ENCODE measurements around the gene ZNF223.
A peak's percentile ranks its signal among the peaks of the same experiment; 100 is the strongest.

Gene ZNF223

GRCh38 chr19:44051650-44052402, at the start of gene ZNF223:
TSS of gene ZNF223 (plus strand) at chr19:44052036. CDS start at chr19:44055177, 3,141 bp downstream.
- no peaks in the 10 kb centered on the region for H3K9me3 ChIP-seq (ENCODE audit: control insufficient read depth, insufficient read depth, low read length)
- H3K36me3 ChIP-seq (ENCODE audit: control insufficient read depth, insufficient read depth, low read length) = no peaks in the 10 kb centered on the region
- H3K9ac ChIP-seq (ENCODE audit: low read depth, low read length) = peak within 1 kb of the TSS; percentile 85
- peaks cover 3% of the 10 kb centered on the region for H3K4me1 ChIP-seq (ENCODE audit: control insufficient read depth, insufficient read depth, low read length)
- peak within 1 kb of the TSS; percentile 82 for H3K4me3 ChIP-seq (ENCODE audit: low read depth, low read length)
- H3K27me3 ChIP-seq (ENCODE audit: control insufficient read depth, insufficient read depth, low read length) = peaks cover 2% of the 10 kb centered on the region

GRCh38 chr19:44002212-44002565, 49.6 kb upstream of the ZNF223 start:
- peak overlapping the region; percentile 91 for H3K4me3 ChIP-seq (ENCODE audit: low read depth, low read length)
- H3K4me1 ChIP-seq (ENCODE audit: control insufficient read depth, insufficient read depth, low read length) = no peaks in the 10 kb centered on the region
- H3K27me3 ChIP-seq (ENCODE audit: control insufficient read depth, insufficient read depth, low read length) = no peaks in the 10 kb centered on the region
- no peaks in the 10 kb centered on the region for H3K9me3 ChIP-seq (ENCODE audit: control insufficient read depth, insufficient read depth, low read length)
- H3K36me3 ChIP-seq (ENCODE audit: control insufficient read depth, insufficient read depth, low read length) = no peaks in the 10 kb centered on the region
- H3K9ac ChIP-seq (ENCODE audit: low read depth, low read length) = no peak overlapping the region

GRCh38 chr19:44002566-44003460, 49.0 kb upstream of the ZNF223 start, which contains the start of gene ZNF230:
TSS of gene ZNF230 (plus strand) at chr19:44002957. CDS start at chr19:44007079, 4,122 bp downstream.
- H3K4me1 ChIP-seq (ENCODE audit: control insufficient read depth, insufficient read depth, low read length) = no peaks in the 10 kb centered on the region
- no peaks in the 10 kb centered on the region for H3K27me3 ChIP-seq (ENCODE audit: control insufficient read depth, insufficient read depth, low read length)
- H3K9me3 ChIP-seq (ENCODE audit: control insufficient read depth, insufficient read depth, low read length) = no peaks in the 10 kb centered on the region
- peak within 1 kb of the TSS; percentile 91 for H3K4me3 ChIP-seq (ENCODE audit: low read depth, low read length)
- H3K36me3 ChIP-seq (ENCODE audit: control insufficient read depth, insufficient read depth, low read length) = no peaks in the 10 kb centered on the region
- peak within 1 kb of the TSS; percentile 28 for H3K9ac ChIP-seq (ENCODE audit: low read depth, low read length)

DNA sequence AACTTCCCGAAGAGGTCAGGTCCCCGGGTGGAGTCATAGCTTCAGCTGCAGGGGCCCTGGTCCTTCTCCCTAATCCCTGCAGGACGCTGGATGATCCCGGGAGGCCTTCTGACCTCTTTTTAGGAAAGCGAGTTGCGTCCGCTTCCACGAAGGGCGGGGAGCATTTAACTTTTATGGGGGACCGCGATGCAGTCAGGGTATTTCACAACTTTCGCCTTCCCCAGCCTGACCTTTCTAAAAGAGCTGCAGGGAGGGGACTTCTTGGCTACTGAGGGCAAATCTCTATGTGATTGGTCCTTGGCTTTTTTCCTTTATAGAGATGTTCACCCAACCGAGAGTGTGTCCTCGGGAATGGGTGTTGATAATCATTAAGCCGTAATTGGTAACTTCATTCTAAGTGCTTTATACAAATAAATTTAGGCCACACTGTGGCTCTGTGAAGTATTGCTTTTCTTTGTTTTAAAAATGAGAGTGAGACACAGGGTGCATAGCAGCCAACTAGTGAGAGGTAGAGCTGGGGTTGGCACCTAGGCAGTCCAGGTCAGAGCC, 48.3 kb upstream of the ZNF223 start:
- Histone ChIP-seq H3K4me3 (ENCODE audit: low read depth, low read length) (peak overlapping the region; percentile 91), H3K27me3 (ENCODE audit: control insufficient read depth, insufficient read depth, low read length) (no peaks in the 10 kb centered on the region), H3K9ac (ENCODE audit: low read depth, low read length) (peak overlapping the region; percentile 28), H3K9me3 (ENCODE audit: control insufficient read depth, insufficient read depth, low read length) (no peaks in the 10 kb centered on the region), H3K36me3 (ENCODE audit: control insufficient read depth, insufficient read depth, low read length) (peaks cover 6% of the 10 kb centered on the region), H3K4me1 (ENCODE audit: control insufficient read depth, insufficient read depth, low read length) (no peaks in the 10 kb centered on the region)

- Histone ChIP-seq H3K9ac (ENCODE audit: low read depth, low read length) (no peak overlapping the region), H3K9me3 (ENCODE audit: control insufficient read depth, insufficient read depth, low read length) (peaks cover 2% of the 10 kb centered on the region), H3K27me3 (ENCODE audit: control insufficient read depth, insufficient read depth, low read length) (no peaks in the 10 kb centered on the region), H3K4me1 (ENCODE audit: control insufficient read depth, insufficient read depth, low read length) (no peaks in the 10 kb centered on the region), H3K36me3 (ENCODE audit: control insufficient read depth, insufficient read depth, low read length) (peaks cover 28% of the 10 kb centered on the region), H3K4me3 (ENCODE audit: low read depth, low read length) (no peak overlapping the region)
These were observed 45.9 kb upstream of the ZNF223 start for GRCh38 chr19:44005973-44006372.

DNA sequence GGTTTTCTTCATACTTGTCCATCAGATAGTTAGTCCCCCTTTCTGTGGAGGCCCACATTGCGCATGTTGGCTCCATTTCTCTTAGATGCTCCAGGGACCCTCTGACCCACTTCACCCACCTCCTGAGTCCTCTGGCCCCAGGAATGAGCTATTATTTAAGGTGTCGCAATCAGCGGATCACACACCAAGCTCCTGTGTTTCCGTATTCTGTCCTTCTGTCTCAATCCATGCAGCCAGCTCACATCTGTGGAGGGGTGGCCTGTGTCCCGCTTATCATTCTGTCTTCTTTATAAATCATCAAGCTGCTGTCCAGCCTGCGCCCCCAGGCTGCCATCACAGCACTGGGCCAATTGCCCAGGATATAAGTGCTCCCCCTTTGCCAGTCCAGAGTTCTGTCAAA, 44.4 kb upstream of the ZNF223 start:
- Histone ChIP-seq H3K9ac (ENCODE audit: low read depth, low read length) (no peak overlapping the region), H3K4me3 (ENCODE audit: low read depth, low read length) (no peak overlapping the region), H3K9me3 (ENCODE audit: control insufficient read depth, insufficient read depth, low read length) (peaks cover 2% of the 10 kb centered on the region), H3K4me1 (ENCODE audit: control insufficient read depth, insufficient read depth, low read length) (no peaks in the 10 kb centered on the region), H3K36me3 (ENCODE audit: control insufficient read depth, insufficient read depth, low read length) (peaks cover 30% of the 10 kb centered on the region), H3K27me3 (ENCODE audit: control insufficient read depth, insufficient read depth, low read length) (no peaks in the 10 kb centered on the region)

DNA sequence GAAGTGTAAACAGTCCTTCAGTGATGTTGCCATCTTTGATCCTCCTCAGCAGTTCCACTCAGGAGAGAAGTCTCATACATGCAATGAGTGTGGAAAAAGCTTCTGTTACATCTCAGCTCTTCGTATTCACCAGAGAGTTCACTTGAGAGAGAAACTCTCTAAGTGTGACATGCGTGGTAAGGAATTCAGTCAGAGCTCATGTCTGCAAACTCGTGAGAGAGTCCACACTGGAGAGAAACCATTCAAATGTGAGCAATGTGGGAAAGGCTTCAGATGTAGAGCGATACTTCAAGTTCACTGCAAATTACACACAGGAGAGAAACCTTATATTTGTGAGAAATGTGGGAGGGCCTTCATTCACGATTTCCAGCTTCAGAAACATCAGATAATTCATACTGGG, 41.4 kb upstream of the ZNF223 start:
- Histone ChIP-seq H3K27me3 (ENCODE audit: control insufficient read depth, insufficient read depth, low read length) (no peaks in the 10 kb centered on the region), H3K9me3 (ENCODE audit: control insufficient read depth, insufficient read depth, low read length) (peaks cover 2% of the 10 kb centered on the region), H3K4me3 (ENCODE audit: low read depth, low read length) (no peak overlapping the region), H3K4me1 (ENCODE audit: control insufficient read depth, insufficient read depth, low read length) (no peaks in the 10 kb centered on the region), H3K36me3 (ENCODE audit: control insufficient read depth, insufficient read depth, low read length) (peaks cover 30% of the 10 kb centered on the region), H3K9ac (ENCODE audit: low read depth, low read length) (no peak overlapping the region)

- Histone ChIP-seq H3K9me3 (ENCODE audit: control insufficient read depth, insufficient read depth, low read length) (no peaks in the 10 kb centered on the region), H3K9ac (ENCODE audit: low read depth, low read length) (no peak overlapping the region), H3K36me3 (ENCODE audit: control insufficient read depth, insufficient read depth, low read length) (no peaks in the 10 kb centered on the region), H3K4me1 (ENCODE audit: control insufficient read depth, insufficient read depth, low read length) (no peaks in the 10 kb centered on the region), H3K27me3 (ENCODE audit: control insufficient read depth, insufficient read depth, low read length) (peaks cover 3% of the 10 kb centered on the region), H3K4me3 (ENCODE audit: low read depth, low read length) (no peak overlapping the region)
These were observed 32.3 kb upstream of the ZNF223 start for GRCh38 chr19:44019498-44019897.

GRCh38 chr19:44021221-44021620, 30.6 kb upstream of the ZNF223 start:
- Histone ChIP-seq H3K4me1 (ENCODE audit: control insufficient read depth, insufficient read depth, low read length) (peaks cover 3% of the 10 kb centered on the region), H3K9me3 (ENCODE audit: control insufficient read depth, insufficient read depth, low read length) (no peaks in the 10 kb centered on the region), H3K36me3 (ENCODE audit: control insufficient read depth, insufficient read depth, low read length) (no peaks in the 10 kb centered on the region)

GRCh38 chr19:44024900-44025216, 27.0 kb upstream of the ZNF223 start:
- no peaks in the 10 kb centered on the region for H3K36me3 ChIP-seq (ENCODE audit: control insufficient read depth, insufficient read depth, low read length)
- H3K4me1 ChIP-seq (ENCODE audit: control insufficient read depth, insufficient read depth, low read length) = peaks cover 3% of the 10 kb centered on the region
- H3K4me3 ChIP-seq (ENCODE audit: low read depth, low read length) = peak overlapping the region; percentile 98
- H3K27me3 ChIP-seq (ENCODE audit: control insufficient read depth, insufficient read depth, low read length) = peaks cover under 1% of the 10 kb centered on the region
- H3K9ac ChIP-seq (ENCODE audit: low read depth, low read length) = peak overlapping the region; percentile 67
- no peaks in the 10 kb centered on the region for H3K9me3 ChIP-seq (ENCODE audit: control insufficient read depth, insufficient read depth, low read length)

More at GRCh38 chr19:44021221-44021620, 30.6 kb upstream of the ZNF223 start:
- Histone ChIP-seq H3K27me3 (ENCODE audit: control insufficient read depth, insufficient read depth, low read length) (peaks cover 3% of the 10 kb centered on the region), H3K4me3 (ENCODE audit: low read depth, low read length) (no peak overlapping the region), H3K9ac (ENCODE audit: low read depth, low read length) (no peak overlapping the region)

GRCh38 chr19:44025217-44025936, 26.5 kb upstream of the ZNF223 start, which contains the start of gene ZNF222:
TSS of gene ZNF222 (plus strand) at chr19:44025379. CDS start at chr19:44025437, 58 bp downstream.
- peaks cover 3% of the 10 kb centered on the region for H3K4me1 ChIP-seq (ENCODE audit: control insufficient read depth, insufficient read depth, low read length)
- no peaks in the 10 kb centered on the region for H3K9me3 ChIP-seq (ENCODE audit: control insufficient read depth, insufficient read depth, low read length)
- H3K27me3 ChIP-seq (ENCODE audit: control insufficient read depth, insufficient read depth, low read length) = no peaks in the 10 kb centered on the region
- H3K9ac ChIP-seq (ENCODE audit: low read depth, low read length) = peak within 1 kb of the TSS; percentile 67
- no peaks in the 10 kb centered on the region for H3K36me3 ChIP-seq (ENCODE audit: control insufficient read depth, insufficient read depth, low read length)
- H3K4me3 ChIP-seq (ENCODE audit: low read depth, low read length) = peak within 1 kb of the TSS; percentile 98

Data from iPS-15b (cell line).